Measurements from ENCODE around the gene DMKN. TPM values are rescaled to one million over a fixed set of nuclear protein-coding genes. Genes with fewer than 3 reads are reported as not detected.

DMKN gene
- total and polyA plus RNA-seq, 2 donors (not counting 3 experiments of a cell fraction or from before 2014, with no cell fraction given), result not detected

GRCh38 chr19:35561436-35561835, 48.0 kb upstream of the DMKN start:
- CTCF ChIA-PET, result no interaction called here
- dilution Hi-C loops (cut with MboI; ENCODE audit: extremely low pct_ligation_motif_present, low sequenced_read_pairs), result no loop called here
- no peaks in the 10 kb centered on the region for H4K20me1 ChIP-seq (replicated peaks; ENCODE audit: control insufficient read depth, extremely low read depth, insufficient read depth, low read length)
- no peaks in the 10 kb centered on the region for H3K9me1 ChIP-seq (replicated peaks; ENCODE audit: control insufficient read depth, extremely low read depth, insufficient read depth, low read length)
- intact Hi-C loops (cut with micrococcal nuclease), result no loop called here
- TF ChIP-seq POLR2AphosphoS5 (IDR thresholded peaks at IDR 0.05; ENCODE audit: insufficient read depth, low read depth, low read length), result no peak
- H3K36me3 ChIP-seq (ENCODE audit: control insufficient read depth in 2 of 2, extremely low read depth in 1 of 2, insufficient read depth in 2 of 2, low read length in 2 of 2), result no peaks in the 10 kb centered on the region
- no peaks in the 10 kb centered on the region for H3K9me3 ChIP-seq (replicated peaks; ENCODE audit: control insufficient read depth, insufficient read depth, low read length)
- no peak overlapping the region for H3K4me2 ChIP-seq (ENCODE audit: insufficient read depth, low read length)
- no TSS peak for BruUV-seq (replicated peaks)
- H3K4me3 ChIP-seq (replicated peaks in 1 of 3; ENCODE audit: insufficient read depth in 1 of 3, low read depth in 1 of 3, low read length in 3 of 3), result no peak overlapping the region
- no peak for DNase-seq (ENCODE audit: low read depth, low spot score)
- POLR2A ChIA-PET, result no interaction called here
- H3K79me2 ChIP-seq (ENCODE audit: control insufficient read depth, insufficient read depth, low read length), result no peaks in the 10 kb centered on the region
- H3K4me1 ChIP-seq (ENCODE audit: control insufficient read depth, extremely low read depth, insufficient read depth, low read length), result no peaks in the 10 kb centered on the region
- no peak for FAIRE-seq
- no peak overlapping the region for H3K9ac ChIP-seq (replicated peaks; ENCODE audit: extremely low read depth, insufficient read depth, low read length)
- peaks cover 0 to 4% of the 10 kb centered on the region in 2 experiments for H3K27me3 ChIP-seq (ENCODE audit: control insufficient read depth in 2 of 2, insufficient read depth in 2 of 2, low read length in 2 of 2)
- H3K27ac ChIP-seq (ENCODE audit: insufficient read depth, low read depth, low read length), result no peak overlapping the region
- no peak overlapping the region for H2AFZ ChIP-seq (ENCODE audit: low read depth, low read length)

- no peak overlapping the region for H3K9ac ChIP-seq (replicated peaks; ENCODE audit: extremely low read depth, insufficient read depth, low read length)
- no peak overlapping the region for H3K4me3 ChIP-seq (replicated peaks in 1 of 3; ENCODE audit: insufficient read depth in 1 of 3, low read depth in 1 of 3, low read length in 3 of 3)
- FAIRE-seq (no peak), DNase-seq (ENCODE audit: low read depth, low spot score) (no peak)
- no peaks in the 10 kb centered on the region for H3K9me1 ChIP-seq (replicated peaks; ENCODE audit: control insufficient read depth, extremely low read depth, insufficient read depth, low read length)
- intact Hi-C loops (cut with micrococcal nuclease) (no loop called here), dilution Hi-C loops (cut with MboI; ENCODE audit: extremely low pct_ligation_motif_present, low sequenced_read_pairs) (no loop called here)
- no peaks in the 10 kb centered on the region for H3K4me1 ChIP-seq (ENCODE audit: control insufficient read depth, extremely low read depth, insufficient read depth, low read length)
- POLR2A ChIA-PET, result no interaction called here
- H3K27ac ChIP-seq (ENCODE audit: insufficient read depth, low read depth, low read length), result no peak overlapping the region
- H3K36me3 ChIP-seq (ENCODE audit: control insufficient read depth in 2 of 2, extremely low read depth in 1 of 2, insufficient read depth in 2 of 2, low read length in 2 of 2), result no peaks in the 10 kb centered on the region
- no peaks in the 10 kb centered on the region for H3K9me3 ChIP-seq (replicated peaks; ENCODE audit: control insufficient read depth, insufficient read depth, low read length)
- H3K27me3 ChIP-seq (ENCODE audit: control insufficient read depth in 2 of 2, insufficient read depth in 2 of 2, low read length in 2 of 2), result peaks cover 0 to 4% of the 10 kb centered on the region in 2 experiments
- CTCF ChIA-PET, result no interaction called here
- no peaks in the 10 kb centered on the region for H4K20me1 ChIP-seq (replicated peaks; ENCODE audit: control insufficient read depth, extremely low read depth, insufficient read depth, low read length)
- H3K79me2 ChIP-seq (ENCODE audit: control insufficient read depth, insufficient read depth, low read length), result no peaks in the 10 kb centered on the region
- H2AFZ ChIP-seq (ENCODE audit: low read depth, low read length), result no peak overlapping the region
- BruUV-seq (replicated peaks), result no TSS peak
- TF ChIP-seq POLR2A (IDR thresholded peaks at IDR 0.05; ENCODE audit: low read depth, low read length) (no peak), JUN (IDR thresholded peaks at IDR 0.05; ENCODE audit: borderline replicate concordance, insufficient read depth, insufficient read length, low read depth) (no peak), CTCF (IDR thresholded peaks at IDR 0.05; ENCODE audit: extremely low read depth in 1 of 2, insufficient read depth in 1 of 2, low read depth in 1 of 2, low read length in 2 of 2) (no peak), MYC (IDR thresholded peaks at IDR 0.05; ENCODE audit: low read depth, low read length) (no peak), FOS (IDR thresholded peaks at IDR 0.05; ENCODE audit: borderline replicate concordance, insufficient read depth, low read length) (no peak), GATA2 (IDR thresholded peaks at IDR 0.05; ENCODE audit: insufficient read depth, insufficient read length, low read depth, low read length) (no peak), EZH2 (IDR thresholded peaks at IDR 0.05; ENCODE audit: borderline replicate concordance, low read depth, low read length, severe bottlenecking) (no peak), POLR2AphosphoS5 (IDR thresholded peaks at IDR 0.05; ENCODE audit: insufficient read depth, low read depth, low read length) (no peak), MAX (IDR thresholded peaks at IDR 0.05; ENCODE audit: insufficient read depth, insufficient read length) (no peak)
- H3K4me2 ChIP-seq (ENCODE audit: insufficient read depth, low read length), result no peak overlapping the region
Observed at GRCh38 chr19:35560677-35561076, 47.2 kb upstream of the DMKN start.

All from endothelial cell of umbilical vein (primary cell).